Activated CD8-positive, alpha-beta T cell treated with anti-CD3 and anti-CD28 coated beads for 36 hours (primary cell): ENCODE data around the gene DPF3. TPM values are rescaled to one million over a fixed set of nuclear protein-coding genes. Genes with fewer than 3 reads are reported as not detected.

Source experiments
- ATAC-seq: fragments of 200-7000 bp; cut with Tn5 transposase; one replicate; pipeline ENCODE4 v1.10.0; 2021; ENCODE audit warnings: mild to moderate bottlenecking, moderate library complexity
- CTCF ChIA-PET: fragments of 350-600 bp; sonication (Branson Sonifier 250); formaldehyde crosslinking; loops from one replicate; lab custom pipeline; 2021; ENCODE audit warnings: antibody characterized with exemption; lab: Charles Lee
- POLR2A ChIA-PET: fragments of 350-600 bp; sonication (Branson Sonifier 250); formaldehyde crosslinking; loops from one replicate; lab custom pipeline; 2021; ENCODE audit warnings: antibody characterized with exemption; lab: Charles Lee
- DNase-seq: peaks from one replicate; pipeline ENCODE4 v3.0.0-alpha.2; 2020
- H3K27ac Mint-ChIP-seq: one replicate; pipeline ENCODE4 v1.8.0; 2021; ENCODE audit warnings: mild to moderate bottlenecking, mixed read lengths
- H3K27me3 Mint-ChIP-seq: one replicate; pipeline ENCODE4 v1.8.0; 2021; ENCODE audit warnings: mixed read lengths
- H3K36me3 Mint-ChIP-seq: one replicate; pipeline ENCODE4 v1.8.0; 2021; ENCODE audit warnings: low read depth, mixed read lengths
- H3K4me1 Mint-ChIP-seq: one replicate; pipeline ENCODE4 v1.8.0; 2021; ENCODE audit warnings: low read depth, mixed read lengths
- H3K4me3 Mint-ChIP-seq: one replicate; pipeline ENCODE4 v1.8.0; 2021; ENCODE audit warnings: mild to moderate bottlenecking, moderate library complexity, mixed read lengths
- H3K9me3 Mint-ChIP-seq: one replicate; pipeline ENCODE4 v1.8.0; 2021; ENCODE audit warnings: mixed read lengths
- CTCF ChIP-seq: fragments of 200-600 bp; IDR thresholded peaks from one replicate; pipeline ENCODE4 v1.8.0; 2022; ENCODE audit warnings: antibody characterized with exemption, mild to moderate bottlenecking
- intact Hi-C: fragments of 100-400 bp; cut with micrococcal nuclease; formaldehyde crosslinking; loops from one replicate; pipeline ENCODE4 v1.10.0; 2022
- total RNA-seq, 2 experiments: library from RNA; stranded (reverse); gene quantifications; one replicate each; pipeline ENCODE4 v1.2.3, GENCODE V29; 2021

Gene DPF3
- total RNA-seq, 2 experiments from 2014 or later: 0.13 to 0.54 TPM

DNA sequence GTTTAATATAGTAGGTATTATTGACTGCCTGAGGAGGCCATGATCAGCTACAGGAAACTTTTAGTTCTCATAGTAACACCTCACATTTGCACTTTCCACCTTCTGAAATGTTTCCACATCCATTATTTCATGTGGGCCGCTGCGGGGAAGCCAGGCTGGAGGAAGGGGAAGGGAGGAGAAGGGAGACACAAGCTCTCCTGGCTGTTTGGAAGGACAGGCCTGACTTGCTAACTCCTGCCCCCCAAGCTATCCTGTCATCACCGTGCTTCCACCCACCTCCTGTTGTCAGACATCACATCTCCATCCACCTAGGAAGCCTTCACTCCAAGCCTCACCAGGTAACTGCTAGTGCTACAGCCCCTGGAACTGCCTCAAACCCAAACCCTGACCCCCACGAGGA is 9.5 kb downstream of the DPF3 start:
- Mint-ChIP-seq H3K36me3 (no peaks in the 10 kb centered on the region), H3K27ac (no peak overlapping the region), H3K9me3 (no peaks in the 10 kb centered on the region), H3K4me1 (peaks cover 21% of the 10 kb centered on the region), H3K4me3 (no peak overlapping the region), H3K27me3 (peaks cover 11% of the 10 kb centered on the region)
- CTCF ChIA-PET: interaction anchor here (1.1 kb wide), 2 partner anchors 20 to 22 kb away, joined by 3 to 4 read pairs; no protein-coding TSS in a partner anchor
- TF ChIP-seq CTCF: no peak
- DNase-seq (no peak), ATAC-seq (peak; percentile 27)
- POLR2A ChIA-PET: no interaction called here
- intact Hi-C loops: no loop called here

- Mint-ChIP-seq H3K27me3 (peaks cover 8% of the 10 kb centered on the region), H3K4me1 (peaks cover 21% of the 10 kb centered on the region), H3K27ac (no peak overlapping the region), H3K4me3 (no peak overlapping the region), H3K9me3 (no peaks in the 10 kb centered on the region), H3K36me3 (no peaks in the 10 kb centered on the region)
- DNase-seq (peak; percentile 68), ATAC-seq (peak; percentile 94)
- TF ChIP-seq CTCF: no peak
- ChIA-PET CTCF (interaction anchor here (1.1 kb wide), 2 partner anchors 20 to 22 kb away, joined by 3 to 4 read pairs; no protein-coding TSS in a partner anchor), POLR2A (no interaction called here)
- intact Hi-C loops: no loop called here
These were observed 9.9 kb downstream of the DPF3 start for GRCh38 chr14:72883961-72884360.

DNA sequence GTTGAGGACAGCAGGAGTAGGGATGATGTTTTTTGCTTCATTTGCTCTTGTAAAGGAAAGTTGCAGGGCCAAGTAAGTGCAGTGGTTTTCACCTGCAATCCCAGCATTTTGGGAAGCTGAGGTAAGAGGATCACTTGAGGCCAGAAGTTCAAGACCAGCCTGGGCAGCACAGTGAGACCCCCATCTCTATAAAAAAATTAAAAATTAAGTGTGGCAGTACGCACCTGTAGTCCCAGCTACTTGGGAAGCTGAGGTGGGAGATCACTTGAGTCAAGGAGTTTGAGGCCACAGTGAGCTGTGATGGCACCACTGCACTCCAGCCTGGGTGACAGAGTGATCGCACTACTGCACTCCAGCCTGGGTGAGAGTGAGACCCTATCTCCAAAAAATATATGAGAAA is 10.8 kb downstream of the DPF3 start:
- DNase-seq (no peak), ATAC-seq (no peak)
- no peak for TF ChIP-seq CTCF
- ChIA-PET POLR2A (interaction anchor here (1.4 kb wide), 1 partner anchor 11 kb away, joined by 3 read pairs; the partner anchor contains the start of gene DPF3), CTCF (interaction anchor here (1.0 kb wide), 1 partner anchor 21 kb away, joined by 3 read pairs; no protein-coding TSS in a partner anchor)
- Mint-ChIP-seq H3K4me1 (peaks cover 21% of the 10 kb centered on the region), H3K9me3 (no peaks in the 10 kb centered on the region), H3K27me3 (peaks cover 7% of the 10 kb centered on the region), H3K27ac (no peak overlapping the region), H3K4me3 (no peak overlapping the region), H3K36me3 (no peaks in the 10 kb centered on the region)
- intact Hi-C loops: no loop called here

DNA sequence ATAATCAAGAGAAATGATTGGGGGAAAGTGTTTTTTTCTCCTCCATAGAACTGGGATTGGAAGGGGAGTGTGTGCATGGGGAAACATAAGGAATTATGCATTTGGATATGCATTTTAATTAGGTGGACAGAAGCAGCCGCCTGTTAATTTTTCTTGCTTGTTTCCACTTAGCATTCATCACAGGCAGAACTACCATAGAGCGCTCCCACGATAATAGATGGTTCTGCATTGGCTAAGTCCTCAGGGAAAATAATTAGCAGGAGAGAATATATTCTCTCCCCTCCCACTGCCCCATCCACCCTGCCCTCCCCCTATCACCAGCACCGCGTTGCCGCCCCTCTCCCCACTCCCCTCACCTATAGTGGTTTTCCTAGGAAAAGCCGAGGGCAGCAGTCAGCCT is 11.4 kb downstream of the DPF3 start:
- no peaks in the 10 kb centered on the region for H3K9me3 Mint-ChIP-seq
- CTCF ChIA-PET: interaction anchor here (0.6 to 1.0 kb wide), 2 partner anchors 22 to 319 kb away, joined by 3 read pairs; no protein-coding TSS in a partner anchor
- no peak for ATAC-seq
- no peak overlapping the region for H3K4me3 Mint-ChIP-seq
- no peaks in the 10 kb centered on the region for H3K36me3 Mint-ChIP-seq
- H3K27me3 Mint-ChIP-seq: peaks cover 5% of the 10 kb centered on the region
- peaks cover 21% of the 10 kb centered on the region for H3K4me1 Mint-ChIP-seq
- no peak for DNase-seq
- H3K27ac Mint-ChIP-seq: no peak overlapping the region
- intact Hi-C loops: no loop called here
- POLR2A ChIA-PET: interaction anchor here (1.4 kb wide), 1 partner anchor 12 kb away, joined by 3 read pairs; the partner anchor contains the start of gene DPF3
- no peak for TF ChIP-seq CTCF

GRCh38 chr14:72882047-72882446 is 11.9 kb downstream of the DPF3 start:
- no peaks in the 10 kb centered on the region for H3K9me3 Mint-ChIP-seq
- intact Hi-C loops: no loop called here
- H3K27me3 Mint-ChIP-seq: peaks cover 4% of the 10 kb centered on the region
- no peak overlapping the region for H3K4me3 Mint-ChIP-seq
- H3K36me3 Mint-ChIP-seq: no peaks in the 10 kb centered on the region
- no peak for TF ChIP-seq CTCF
- ChIA-PET CTCF (interaction anchor here (0.7 kb wide), 1 partner anchor 12 kb away, joined by 3 read pairs; no protein-coding TSS in a partner anchor), POLR2A (no interaction called here)
- ATAC-seq (no peak), DNase-seq (no peak)
- peaks cover 21% of the 10 kb centered on the region for H3K4me1 Mint-ChIP-seq
- no peak overlapping the region for H3K27ac Mint-ChIP-seq
